ENCODE data around the gene MCF2L2. TPM values are rescaled to one million over a fixed set of nuclear protein-coding genes. Genes with fewer than 3 reads are reported as not detected.

The MCF2L2 gene
- total and polyA plus RNA-seq, 4 donors, result 0.13 to 1.0 (median 0.54) TPM

- Histone ChIP-seq H3K9me3 (ENCODE audit: control insufficient read depth, low read length) (no peaks in the 10 kb centered on the region), H3K4me3 (ENCODE audit: low read length in 2 of 2) (no peak overlapping the region), H3K27me3 (ENCODE audit: control insufficient read depth in 1 of 2, insufficient read depth in 2 of 2, low read length in 1 of 2) (no peaks in the 10 kb centered on the region), H3K4me1 (ENCODE audit: control insufficient read depth in 1 of 2, insufficient read depth in 2 of 2, low read length in 2 of 2) (no peaks in the 10 kb centered on the region), H3K36me3 (ENCODE audit: control insufficient read depth in 1 of 2, insufficient read depth in 2 of 2, low read length in 1 of 2) (no peaks in the 10 kb centered on the region), H3K27ac (ENCODE audit: low read depth in 1 of 2, low read length in 2 of 2) (no peak overlapping the region)
- ATAC-seq (ENCODE audit: low FRiP score) (no peak), DNase-seq (no peak)
- intact Hi-C loops (cut with DNase I), result no loop called here
- 85 to 89% methylated on average over 6 of the region's 6 CpGs for WGBS, 2 donors
Measured at GRCh38 chr3:183300996-183301562, 127.3 kb downstream of the MCF2L2 start.

DNA sequence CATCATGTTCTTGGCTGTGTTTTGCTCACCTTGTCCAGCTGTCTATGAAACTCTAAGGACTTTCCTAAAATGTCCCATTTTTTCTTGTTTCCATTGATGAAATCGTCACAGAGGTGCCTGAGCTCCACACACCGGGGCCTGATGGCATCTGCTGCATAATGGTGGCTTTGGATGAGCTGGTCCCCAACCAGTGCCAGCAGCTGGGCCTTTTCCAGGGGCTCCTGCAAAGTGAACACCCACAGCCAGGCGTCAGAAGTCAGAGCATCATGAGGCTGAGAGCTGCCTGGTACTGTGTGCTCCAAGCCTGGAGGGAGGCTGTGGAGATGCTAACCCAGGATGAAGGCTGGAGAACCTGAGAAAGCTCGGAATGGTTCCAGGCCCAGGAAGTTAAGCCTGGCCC, 128.4 kb downstream of the MCF2L2 start:
- ATAC-seq (ENCODE audit: low FRiP score) (no peak), DNase-seq (no peak)
- H3K4me1 ChIP-seq (ENCODE audit: control insufficient read depth in 1 of 2, insufficient read depth in 2 of 2, low read length in 2 of 2), result no peaks in the 10 kb centered on the region
- H3K36me3 ChIP-seq (ENCODE audit: control insufficient read depth in 1 of 2, insufficient read depth in 2 of 2, low read length in 1 of 2), result no peaks in the 10 kb centered on the region
- H3K27ac ChIP-seq (ENCODE audit: low read depth in 1 of 2, low read length in 2 of 2), result no peak overlapping the region
- 90 to 93% methylated on average over 4 of the region's 4 CpGs for WGBS, 2 donors
- intact Hi-C loops (cut with DNase I), result no loop called here
- no peaks in the 10 kb centered on the region for H3K9me3 ChIP-seq (ENCODE audit: control insufficient read depth, low read length)
- no peaks in the 10 kb centered on the region for H3K27me3 ChIP-seq (ENCODE audit: control insufficient read depth in 1 of 2, insufficient read depth in 2 of 2, low read length in 1 of 2)
- no peak overlapping the region for H3K4me3 ChIP-seq (ENCODE audit: low read length in 2 of 2)

DNA sequence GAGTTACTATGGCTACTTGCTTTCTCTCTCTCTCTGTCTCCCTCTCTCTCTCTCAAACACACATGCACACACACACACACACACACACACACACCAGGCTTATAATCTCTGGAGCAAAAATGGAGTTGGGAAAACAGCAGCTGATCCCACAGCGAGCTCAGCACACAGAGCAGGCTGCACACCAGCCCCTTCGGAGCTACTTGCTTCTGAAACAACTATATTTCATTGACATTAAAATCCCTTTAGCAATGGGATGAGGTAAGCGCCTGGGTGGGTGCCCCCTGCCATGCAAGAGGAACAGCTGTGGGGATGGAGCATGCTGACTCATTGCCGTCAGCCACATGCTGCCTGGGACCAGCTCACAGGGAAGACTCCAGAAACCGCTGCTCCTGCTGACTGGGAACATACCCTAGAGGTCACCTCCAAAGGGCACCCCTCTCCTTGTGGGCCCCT, 129.7 kb downstream of the MCF2L2 start:
- Histone ChIP-seq H3K36me3 (ENCODE audit: control insufficient read depth in 1 of 2, insufficient read depth in 2 of 2, low read length in 1 of 2) (no peaks in the 10 kb centered on the region), H3K4me3 (ENCODE audit: low read length in 2 of 2) (no peak overlapping the region), H3K27ac (ENCODE audit: low read depth in 1 of 2, low read length in 2 of 2) (no peak overlapping the region), H3K27me3 (ENCODE audit: control insufficient read depth in 1 of 2, insufficient read depth in 2 of 2, low read length in 1 of 2) (no peaks in the 10 kb centered on the region), H3K9me3 (ENCODE audit: control insufficient read depth, low read length) (no peaks in the 10 kb centered on the region), H3K4me1 (ENCODE audit: control insufficient read depth in 1 of 2, insufficient read depth in 2 of 2, low read length in 2 of 2) (no peaks in the 10 kb centered on the region)
- DNase-seq (peak; percentile 83 to 86), ATAC-seq (ENCODE audit: low FRiP score) (peak; percentile 68)
- intact Hi-C loops (cut with DNase I), result no loop called here
- WGBS, 2 donors, result 15 to 29% methylated on average over 5 of the region's 5 CpGs

- no peak for DNase-seq
- Histone ChIP-seq H3K27me3 (ENCODE audit: control insufficient read depth in 1 of 2, insufficient read depth in 2 of 2, low read length in 1 of 2) (no peaks in the 10 kb centered on the region), H3K36me3 (ENCODE audit: control insufficient read depth in 1 of 2, insufficient read depth in 2 of 2, low read length in 1 of 2) (no peaks in the 10 kb centered on the region), H3K4me1 (ENCODE audit: control insufficient read depth in 1 of 2, insufficient read depth in 2 of 2, low read length in 2 of 2) (no peaks in the 10 kb centered on the region), H3K9me3 (ENCODE audit: control insufficient read depth, low read length) (no peaks in the 10 kb centered on the region), H3K27ac (ENCODE audit: low read depth in 1 of 2, low read length in 2 of 2) (no peak overlapping the region), H3K4me3 (ENCODE audit: low read length in 2 of 2) (no peak overlapping the region)
- intact Hi-C loops (cut with DNase I), result no loop called here
- no peak for ATAC-seq (ENCODE audit: low FRiP score)
- 95 to 96% methylated on average over 12 of the region's 12 CpGs for WGBS, 2 donors
Measured at GRCh38 chr3:183296944-183297343, 131.5 kb downstream of the MCF2L2 start.

DNA sequence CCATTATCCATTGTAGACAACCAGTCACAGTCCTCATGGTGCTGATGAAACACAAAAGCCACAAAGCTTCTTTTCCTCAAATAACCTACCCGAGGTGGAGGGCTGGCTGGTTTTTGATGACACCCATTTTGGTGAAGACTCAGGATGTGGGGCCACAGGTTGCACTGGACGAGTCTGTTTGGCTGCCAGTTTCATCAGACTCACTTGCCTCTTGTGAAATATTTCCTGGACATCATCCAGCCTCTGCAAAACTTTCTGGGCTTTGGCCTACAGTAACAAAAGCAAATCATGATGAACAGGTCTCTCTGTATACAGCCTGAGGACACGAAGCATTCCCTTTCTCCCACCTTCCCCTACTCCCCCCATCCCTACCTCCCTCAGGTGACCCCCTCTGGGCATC, 133.2 kb downstream of the MCF2L2 start:
- DNase-seq, result no peak
- no peaks in the 10 kb centered on the region for H3K4me1 ChIP-seq (ENCODE audit: control insufficient read depth in 1 of 2, insufficient read depth in 2 of 2, low read length in 2 of 2)
- no peaks in the 10 kb centered on the region for H3K9me3 ChIP-seq (ENCODE audit: control insufficient read depth, low read length)
- no peak overlapping the region for H3K4me3 ChIP-seq (ENCODE audit: low read length in 2 of 2)
- no peaks in the 10 kb centered on the region for H3K36me3 ChIP-seq (ENCODE audit: control insufficient read depth in 1 of 2, insufficient read depth in 2 of 2, low read length in 1 of 2)
- WGBS, 2 donors, result 24 to 26% methylated on average over 3 of the region's 3 CpGs
- intact Hi-C loops (cut with DNase I), result no loop called here
- peak; percentile 50 for ATAC-seq (ENCODE audit: low FRiP score)
- H3K27ac ChIP-seq (ENCODE audit: low read depth in 1 of 2, low read length in 2 of 2), result no peak overlapping the region
- H3K27me3 ChIP-seq (ENCODE audit: control insufficient read depth in 1 of 2, insufficient read depth in 2 of 2, low read length in 1 of 2), result no peaks in the 10 kb centered on the region

- DNase-seq (no peak), ATAC-seq (ENCODE audit: low FRiP score) (no peak)
- Histone ChIP-seq H3K36me3 (ENCODE audit: control insufficient read depth in 1 of 2, insufficient read depth in 2 of 2, low read length in 1 of 2) (no peaks in the 10 kb centered on the region), H3K4me1 (ENCODE audit: control insufficient read depth in 1 of 2, insufficient read depth in 2 of 2, low read length in 2 of 2) (no peaks in the 10 kb centered on the region), H3K27me3 (ENCODE audit: control insufficient read depth in 1 of 2, insufficient read depth in 2 of 2, low read length in 1 of 2) (no peaks in the 10 kb centered on the region), H3K9me3 (ENCODE audit: control insufficient read depth, low read length) (no peaks in the 10 kb centered on the region), H3K4me3 (ENCODE audit: low read length in 2 of 2) (no peak overlapping the region), H3K27ac (ENCODE audit: low read depth in 1 of 2, low read length in 2 of 2) (no peak overlapping the region)
- intact Hi-C loops (cut with DNase I), result no loop called here
- 88 to 94% methylated on average over 2 of the region's 2 CpGs for WGBS, 2 donors
Measured at GRCh38 chr3:183293966-183294365, 134.5 kb downstream of the MCF2L2 start.

DNA sequence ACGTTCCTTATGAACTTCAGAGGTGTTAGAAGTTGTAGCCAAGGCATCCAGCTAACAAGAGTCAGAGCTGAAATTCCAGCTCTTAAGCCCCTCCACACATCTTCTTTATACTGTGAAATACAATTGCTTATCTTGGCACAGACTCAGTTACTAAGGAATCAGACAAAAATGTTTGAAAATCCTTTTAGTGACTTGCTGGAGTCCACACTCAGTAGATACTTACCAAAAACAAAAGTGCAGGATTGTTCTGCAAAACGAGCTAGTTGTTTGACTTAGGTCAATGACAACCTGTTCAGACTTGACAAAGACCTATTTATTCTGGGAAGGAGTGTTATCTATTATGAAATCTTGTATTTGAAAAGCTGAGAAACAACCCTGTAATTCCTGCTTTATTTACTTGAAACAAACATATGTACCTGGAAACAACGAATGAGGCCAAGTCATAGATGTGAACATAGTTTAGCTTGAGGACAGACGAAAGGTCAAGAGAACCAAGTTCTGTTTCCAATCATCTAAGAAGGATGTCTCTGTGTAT, 136.9 kb downstream of the MCF2L2 start:
- H3K4me1 ChIP-seq (ENCODE audit: control insufficient read depth in 1 of 2, insufficient read depth in 2 of 2, low read length in 2 of 2), result peaks cover 0 to 1% of the 10 kb centered on the region in 2 donors
- WGBS, 2 donors, result 56 to 59% methylated on average over 4 of the region's 4 CpGs
- intact Hi-C loops (cut with DNase I), result no loop called here
- DNase-seq, result no peak
- no peak for ATAC-seq (ENCODE audit: low FRiP score)
- no peaks in the 10 kb centered on the region for H3K9me3 ChIP-seq (ENCODE audit: control insufficient read depth, low read length)
- no peak overlapping the region for H3K27ac ChIP-seq (ENCODE audit: low read depth in 1 of 2, low read length in 2 of 2)
- no peaks in the 10 kb centered on the region for H3K27me3 ChIP-seq (ENCODE audit: control insufficient read depth in 1 of 2, insufficient read depth in 2 of 2, low read length in 1 of 2)
- H3K36me3 ChIP-seq (ENCODE audit: control insufficient read depth in 1 of 2, insufficient read depth in 2 of 2, low read length in 1 of 2), result no peaks in the 10 kb centered on the region
- H3K4me3 ChIP-seq (ENCODE audit: low read length in 2 of 2), result no peak overlapping the region

GRCh38 chr3:183290216-183290615, 138.2 kb downstream of the MCF2L2 start:
- Histone ChIP-seq H3K9me3 (ENCODE audit: control insufficient read depth, low read length) (no peaks in the 10 kb centered on the region), H3K27me3 (ENCODE audit: control insufficient read depth in 1 of 2, insufficient read depth in 2 of 2, low read length in 1 of 2) (no peaks in the 10 kb centered on the region), H3K4me1 (ENCODE audit: control insufficient read depth in 1 of 2, insufficient read depth in 2 of 2, low read length in 2 of 2) (peaks cover 0 to 6% of the 10 kb centered on the region in 2 donors), H3K36me3 (ENCODE audit: control insufficient read depth in 1 of 2, insufficient read depth in 2 of 2, low read length in 1 of 2) (no peaks in the 10 kb centered on the region), H3K4me3 (ENCODE audit: low read length in 2 of 2) (no peak overlapping the region), H3K27ac (ENCODE audit: low read depth in 1 of 2, low read length in 2 of 2) (no peak overlapping the region)
- intact Hi-C loops (cut with DNase I), result no loop called here
- ATAC-seq (ENCODE audit: low FRiP score) (no peak), DNase-seq (no peak)
- WGBS, 2 donors, result 94 to 96% methylated on average over 2 of the region's 2 CpGs

GRCh38 chr3:183288117-183288516, 140.3 kb downstream of the MCF2L2 start:
- Histone ChIP-seq H3K36me3 (ENCODE audit: control insufficient read depth in 1 of 2, insufficient read depth in 2 of 2, low read length in 1 of 2) (no peaks in the 10 kb centered on the region), H3K9me3 (ENCODE audit: control insufficient read depth, low read length) (no peaks in the 10 kb centered on the region), H3K27ac (ENCODE audit: low read depth in 1 of 2, low read length in 2 of 2) (no peak overlapping the region), H3K27me3 (ENCODE audit: control insufficient read depth in 1 of 2, insufficient read depth in 2 of 2, low read length in 1 of 2) (no peaks in the 10 kb centered on the region), H3K4me1 (ENCODE audit: control insufficient read depth in 1 of 2, insufficient read depth in 2 of 2, low read length in 2 of 2) (peaks cover 0 to 6% of the 10 kb centered on the region in 2 donors), H3K4me3 (ENCODE audit: low read length in 2 of 2) (no peak overlapping the region)
- ATAC-seq (ENCODE audit: low FRiP score) (no peak), DNase-seq (no peak)
- WGBS, 2 donors, result 11 to 17% methylated on average over 2 of the region's 2 CpGs
- intact Hi-C loops (cut with DNase I), result loop anchor here (5.0 to 10.0 kb wide), 2 partner anchors 163 to 166 kb away; no protein-coding TSS in a partner anchor
